Muscle layer of colon (tissue), 2 donors: ENCODE data around the gene NPAS3.

Source experiments
- H3K27ac ChIP-seq: one replicate; pipeline ENCODE4 v1.7.0; 2013; ENCODE audit warnings: low read depth, mild to moderate bottlenecking, low read length, moderate library complexity
- H3K27me3 ChIP-seq, 2 donors: one replicate each; pipeline ENCODE4 v1.7.0; 2013; ENCODE audit warnings: low read length in 2 of 2, mild to moderate bottlenecking in 2 of 2; ENCODE audit not compliant: insufficient read depth in 2 of 2, control insufficient read depth in 1 of 2
- H3K36me3 ChIP-seq: one replicate; pipeline ENCODE4 v1.7.0; 2013; ENCODE audit warnings: mild to moderate bottlenecking, low read length; ENCODE audit not compliant: insufficient read depth
- H3K4me1 ChIP-seq: one replicate; pipeline ENCODE4 v1.7.0; 2013; ENCODE audit warnings: mild to moderate bottlenecking, low read length; ENCODE audit not compliant: insufficient read depth
- H3K4me3 ChIP-seq, 2 donors: one replicate each; pipeline ENCODE4 v1.7.0; 2013; ENCODE audit warnings: low read length in 2 of 2, low read depth in 1 of 2, mild to moderate bottlenecking in 1 of 2, moderate library complexity in 1 of 2
- H3K9ac ChIP-seq: one replicate; pipeline ENCODE4 v1.7.0; 2013; ENCODE audit warnings: low read length
- H3K9me3 ChIP-seq: one replicate; pipeline ENCODE4 v1.7.0; 2013; ENCODE audit warnings: mild to moderate bottlenecking, low read length
- donor health status: abdominal sarcoma.
- donor health status: Adenocarcinoma of cecum.

NPAS3 gene

GRCh38 chr14:33643426-33644181, 704.9 kb downstream of the NPAS3 start:
- Histone ChIP-seq H3K9ac (no peak overlapping the region), H3K27me3 (no peaks in the 10 kb centered on the region), H3K4me3 (no peak overlapping the region), H3K36me3 (no peaks in the 10 kb centered on the region), H3K9me3 (no peaks in the 10 kb centered on the region), H3K4me1 (no peaks in the 10 kb centered on the region), H3K27ac (no peak overlapping the region)

- Histone ChIP-seq H3K9ac (no peak overlapping the region), H3K4me1 (no peaks in the 10 kb centered on the region), H3K36me3 (no peaks in the 10 kb centered on the region), H3K9me3 (no peaks in the 10 kb centered on the region), H3K27me3 (no peaks in the 10 kb centered on the region), H3K4me3 (no peak overlapping the region), H3K27ac (no peak overlapping the region)
Measured at GRCh38 chr14:33646692-33647260, 708.1 kb downstream of the NPAS3 start.

GRCh38 chr14:33647385-33647786, 708.7 kb downstream of the NPAS3 start:
- Histone ChIP-seq H3K9ac (no peak overlapping the region), H3K9me3 (no peaks in the 10 kb centered on the region), H3K4me3 (no peak overlapping the region), H3K4me1 (no peaks in the 10 kb centered on the region), H3K27ac (no peak overlapping the region), H3K36me3 (no peaks in the 10 kb centered on the region), H3K27me3 (no peaks in the 10 kb centered on the region)

GRCh38 chr14:33650430-33650829, 711.8 kb downstream of the NPAS3 start:
- Histone ChIP-seq H3K9ac (no peak overlapping the region), H3K27ac (no peak overlapping the region), H3K36me3 (no peaks in the 10 kb centered on the region), H3K4me1 (no peaks in the 10 kb centered on the region), H3K4me3 (no peak overlapping the region), H3K9me3 (no peaks in the 10 kb centered on the region), H3K27me3 (no peaks in the 10 kb centered on the region)

DNA sequence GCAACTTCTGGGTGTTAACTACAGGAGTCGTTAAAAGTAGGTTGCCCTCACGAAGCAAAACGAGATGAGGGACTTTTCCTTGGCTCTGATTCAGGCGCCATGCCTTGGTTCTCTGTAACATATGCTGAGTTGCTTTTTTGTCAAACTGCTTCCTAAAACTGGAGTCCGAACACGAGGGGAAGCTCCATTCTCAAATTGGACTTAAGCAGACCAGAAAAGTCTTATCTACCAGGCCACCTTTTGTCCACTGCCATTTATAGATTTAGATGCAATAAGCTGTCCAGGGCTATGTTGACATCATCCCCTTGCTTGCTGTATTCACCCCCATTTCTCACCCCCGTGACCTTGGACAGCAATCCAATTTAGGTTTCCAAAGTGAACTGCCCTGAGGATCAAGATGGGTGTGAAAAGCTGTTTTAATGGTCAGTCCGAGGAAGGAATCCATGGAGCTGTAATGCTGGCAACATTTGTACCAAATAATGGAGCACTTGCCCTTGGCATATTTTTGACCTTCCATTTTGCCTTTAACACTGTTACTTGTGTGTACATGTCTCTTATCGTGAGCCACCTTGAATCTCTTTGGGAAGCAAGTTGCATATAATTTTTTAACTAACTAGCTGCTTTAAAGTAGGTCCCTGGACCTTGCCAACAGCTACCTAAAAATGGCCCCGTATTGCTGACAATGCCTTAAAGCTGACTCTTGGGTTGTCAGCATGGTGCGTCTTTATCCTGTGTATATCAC, 714.1 kb downstream of the NPAS3 start:
- Histone ChIP-seq H3K27ac (no peak overlapping the region), H3K36me3 (no peaks in the 10 kb centered on the region), H3K4me3 (no peak overlapping the region), H3K9me3 (no peaks in the 10 kb centered on the region), H3K27me3 (no peaks in the 10 kb centered on the region), H3K4me1 (no peaks in the 10 kb centered on the region), H3K9ac (no peak overlapping the region)

- Histone ChIP-seq H3K27me3 (no peaks in the 10 kb centered on the region), H3K36me3 (no peaks in the 10 kb centered on the region), H3K9me3 (no peaks in the 10 kb centered on the region), H3K4me3 (no peak overlapping the region), H3K27ac (no peak overlapping the region), H3K9ac (no peak overlapping the region), H3K4me1 (no peaks in the 10 kb centered on the region)
Measured at GRCh38 chr14:33653308-33653695, 714.6 kb downstream of the NPAS3 start.

DNA sequence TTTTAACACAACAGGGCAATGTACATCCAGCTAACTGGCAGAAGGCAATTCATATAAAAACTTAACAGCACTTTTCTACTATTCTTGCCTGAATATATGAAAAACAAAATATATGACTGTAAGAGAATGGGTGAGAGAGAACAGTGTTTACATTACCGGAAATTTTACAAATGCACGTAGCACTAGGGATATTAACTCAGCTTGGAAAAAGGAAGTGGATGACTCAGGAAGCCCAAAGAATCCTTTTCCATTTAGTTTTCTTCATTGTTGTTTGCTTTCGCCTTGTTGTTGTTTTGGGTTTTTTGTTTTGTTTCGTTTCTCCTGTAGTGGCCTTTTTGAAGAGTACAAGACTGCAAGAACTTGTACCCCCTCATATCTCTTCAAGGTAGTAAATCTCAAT, 716.7 kb downstream of the NPAS3 start:
- no peaks in the 10 kb centered on the region for H3K9me3 ChIP-seq
- H3K4me1 ChIP-seq = no peaks in the 10 kb centered on the region
- no peak overlapping the region for H3K4me3 ChIP-seq
- H3K27me3 ChIP-seq = no peaks in the 10 kb centered on the region
- no peak overlapping the region for H3K9ac ChIP-seq
- H3K36me3 ChIP-seq = no peaks in the 10 kb centered on the region
- no peak overlapping the region for H3K27ac ChIP-seq

DNA sequence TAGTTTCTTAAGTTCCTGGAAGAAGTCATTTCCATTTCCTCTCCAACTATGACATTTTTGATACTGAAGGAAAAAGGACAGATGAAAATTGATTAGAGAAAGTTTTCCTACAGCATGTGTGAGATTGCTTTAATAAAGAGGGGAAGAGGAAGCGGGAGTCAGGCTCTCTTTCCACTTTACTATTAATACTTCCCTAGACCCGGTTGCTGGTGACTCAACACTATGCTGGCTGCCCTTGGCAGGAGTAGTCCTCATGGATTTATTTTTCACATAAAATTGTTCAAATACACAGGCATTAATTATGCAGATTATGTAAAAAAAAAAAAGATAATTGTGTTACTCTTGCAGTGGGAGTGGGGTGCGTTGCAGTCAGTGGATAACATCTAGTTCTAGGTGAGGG, 718.8 kb downstream of the NPAS3 start:
- H3K36me3 ChIP-seq = no peaks in the 10 kb centered on the region
- H3K4me1 ChIP-seq = no peaks in the 10 kb centered on the region
- H3K27me3 ChIP-seq = no peaks in the 10 kb centered on the region
- H3K4me3 ChIP-seq = no peak overlapping the region
- no peak overlapping the region for H3K27ac ChIP-seq
- no peak overlapping the region for H3K9ac ChIP-seq
- no peaks in the 10 kb centered on the region for H3K9me3 ChIP-seq

- Histone ChIP-seq H3K27me3 (no peaks in the 10 kb centered on the region), H3K4me1 (no peaks in the 10 kb centered on the region), H3K9me3 (no peaks in the 10 kb centered on the region)
Measured at GRCh38 chr14:33660248-33660647, 721.6 kb downstream of the NPAS3 start.

GRCh38 chr14:33661101-33661500, 722.4 kb downstream of the NPAS3 start:
- no peaks in the 10 kb centered on the region for H3K27me3 ChIP-seq
- no peaks in the 10 kb centered on the region for H3K4me1 ChIP-seq
- no peaks in the 10 kb centered on the region for H3K36me3 ChIP-seq
- no peaks in the 10 kb centered on the region for H3K9me3 ChIP-seq
- H3K27ac ChIP-seq = no peak overlapping the region
- no peak overlapping the region for H3K9ac ChIP-seq
- H3K4me3 ChIP-seq = no peak overlapping the region

More at GRCh38 chr14:33660248-33660647, 721.6 kb downstream of the NPAS3 start:
- no peak overlapping the region for H3K27ac ChIP-seq
- H3K9ac ChIP-seq = no peak overlapping the region
- no peak overlapping the region for H3K4me3 ChIP-seq
- H3K36me3 ChIP-seq = no peaks in the 10 kb centered on the region

DNA sequence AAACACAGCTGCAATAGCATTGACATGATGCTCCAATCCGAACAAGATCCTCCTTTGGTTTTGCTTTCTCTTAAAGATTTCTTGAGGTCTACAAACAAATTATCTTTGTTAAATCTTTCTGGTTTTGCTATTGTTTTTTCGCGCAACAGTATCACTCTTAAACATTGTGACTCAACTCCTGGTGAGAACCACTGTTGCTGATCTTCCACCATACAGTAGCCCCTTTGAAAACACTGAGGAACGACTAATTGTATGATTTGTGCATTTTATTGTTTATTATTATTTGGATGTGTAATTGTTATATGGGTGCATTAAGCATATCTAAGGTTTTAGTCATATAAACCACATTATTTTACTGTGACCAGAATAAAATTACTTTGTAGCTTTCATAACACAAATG, 729.4 kb downstream of the NPAS3 start:
- Histone ChIP-seq H3K36me3 (no peaks in the 10 kb centered on the region), H3K27ac (no peak overlapping the region), H3K9me3 (no peaks in the 10 kb centered on the region), H3K4me1 (no peaks in the 10 kb centered on the region), H3K9ac (no peak overlapping the region), H3K4me3 (no peak overlapping the region), H3K27me3 (no peaks in the 10 kb centered on the region)
